Calu3 (cell line): Measurements from ENCODE around the gene CPNE6. TPM values are rescaled to one million over a fixed set of nuclear protein-coding genes. Genes with fewer than 3 reads are reported as not detected.

Source experiments
- BruUV-seq: library from RNA; stranded (reverse); fragments of 400-500 nt; replicated peaks from 2 replicates; lab custom pipeline; 2021; lab: Mats Ljungman, UMichigan
- CTCF ChIA-PET: fragments of 300-600 bp; sonication (Branson Sonifier 250); formaldehyde crosslinking; loops from one replicate; lab custom pipeline; 2022; ENCODE audit warnings: antibody characterized with exemption; lab: Charles Lee
- DNase-seq: peaks from one replicate; pipeline ENCODE4 v3.0.0; 2022
- H3K27ac Mint-ChIP-seq: one replicate; pipeline ENCODE4 v1.8.0; 2022; ENCODE audit warnings: mixed read lengths; ENCODE audit not compliant: unreplicated experiment
- H3K27me3 Mint-ChIP-seq: one replicate; pipeline ENCODE4 v1.8.0; 2022; ENCODE audit warnings: mixed read lengths; ENCODE audit not compliant: unreplicated experiment
- H3K36me3 Mint-ChIP-seq: one replicate; pipeline ENCODE4 v1.8.0; 2022; ENCODE audit warnings: mild to moderate bottlenecking, moderate library complexity, mixed read lengths; ENCODE audit not compliant: insufficient read depth, unreplicated experiment
- H3K4me1 Mint-ChIP-seq: one replicate; pipeline ENCODE4 v1.8.0; 2022; ENCODE audit warnings: mild to moderate bottlenecking, low read depth, mixed read lengths; ENCODE audit not compliant: unreplicated experiment
- H3K4me3 Mint-ChIP-seq: one replicate; pipeline ENCODE4 v1.8.0; 2022; ENCODE audit warnings: mild to moderate bottlenecking, low read depth, moderate library complexity, mixed read lengths; ENCODE audit not compliant: unreplicated experiment
- H3K9me3 Mint-ChIP-seq: one replicate; pipeline ENCODE4 v1.8.0; 2022; ENCODE audit warnings: low read depth, mixed read lengths; ENCODE audit not compliant: unreplicated experiment
- CTCF ChIP-seq: fragments of 200-600 bp; IDR thresholded peaks from one replicate; pipeline ENCODE4 v1.8.0; 2022; ENCODE audit warnings: antibody characterized with exemption; ENCODE audit not compliant: unreplicated experiment
- intact Hi-C: fragments of 100-400 bp; cut with micrococcal nuclease; formaldehyde crosslinking; loops from one replicate; pipeline ENCODE4 v1.10.0; 2022; ENCODE audit not compliant: unreplicated experiment
- total RNA-seq: library from RNA; stranded (reverse); gene quantifications from 2 replicates; pipeline ENCODE4 v1.2.3, GENCODE V29; 2022

The CPNE6 gene
- total RNA-seq, 1 experiment from 2014 or later: not detected

- Mint-ChIP-seq H3K9me3 (no peaks in the 10 kb centered on the region), H3K4me1 (peaks cover 27% of the 10 kb centered on the region), H3K36me3 (peaks cover 43% of the 10 kb centered on the region), H3K4me3 (peak overlapping the region; percentile 92), H3K27me3 (no peaks in the 10 kb centered on the region), H3K27ac (peak overlapping the region; percentile 94)
- CTCF ChIA-PET: interaction anchor here (0.6 to 5.7 kb wide), 6 partner anchors 14 to 103 kb away, joined by 3 to 68 read pairs (median 14); partner anchors contain the start of genes DCAF11, IRF9 and NRL
- intact Hi-C loops: no loop called here
- no peak for DNase-seq
- BruUV-seq: no TSS peak
- no peak for TF ChIP-seq CTCF
Observed at GRCh38 chr14:24094841-24095270, 23.5 kb downstream of the CPNE6 start.

- intact Hi-C loops: no loop called here
- peak; percentile 34 for DNase-seq
- Mint-ChIP-seq H3K27ac (peak overlapping the region; percentile 94), H3K36me3 (peaks cover 49% of the 10 kb centered on the region), H3K4me3 (peak overlapping the region; percentile 92), H3K27me3 (no peaks in the 10 kb centered on the region), H3K9me3 (no peaks in the 10 kb centered on the region), H3K4me1 (peaks cover 27% of the 10 kb centered on the region)
- TF ChIP-seq CTCF: no peak
- BruUV-seq: no TSS peak
- CTCF ChIA-PET: interaction anchor here (0.8 to 5.7 kb wide), 5 partner anchors 13 to 65 kb away, joined by 3 to 68 read pairs (median 23); partner anchors contain the start of genes DCAF11, IRF9 and NRL
Observed at GRCh38 chr14:24095271-24096068, 24.1 kb downstream of the CPNE6 start.

GRCh38 chr14:24096545-24097181 is 25.3 kb downstream of the CPNE6 start:
- H3K4me3 Mint-ChIP-seq: peak overlapping the region; percentile 39
- BruUV-seq: no TSS peak
- DNase-seq: no peak
- peaks cover 27% of the 10 kb centered on the region for H3K4me1 Mint-ChIP-seq
- no peak overlapping the region for H3K27ac Mint-ChIP-seq
- H3K9me3 Mint-ChIP-seq: no peaks in the 10 kb centered on the region
- intact Hi-C loops: no loop called here
- TF ChIP-seq CTCF: no peak
- H3K36me3 Mint-ChIP-seq: peaks cover 58% of the 10 kb centered on the region
- CTCF ChIA-PET: interaction anchor here (0.7 to 5.5 kb wide), 3 partner anchors 12 to 219 kb away, joined by 5 to 45 read pairs (median 8); no protein-coding TSS in a partner anchor
- H3K27me3 Mint-ChIP-seq: no peaks in the 10 kb centered on the region

GRCh38 chr14:24098229-24098926 is 27.0 kb downstream of the CPNE6 start:
- H3K4me1 Mint-ChIP-seq: peaks cover 12% of the 10 kb centered on the region
- peaks cover 63% of the 10 kb centered on the region for H3K36me3 Mint-ChIP-seq
- no peak for TF ChIP-seq CTCF
- CTCF ChIA-PET: interaction anchor here (0.6 to 1.3 kb wide), 2 partner anchors 10 to 30 kb away, joined by 3 to 5 read pairs; no protein-coding TSS in a partner anchor
- no peak for DNase-seq
- intact Hi-C loops: no loop called here
- H3K27ac Mint-ChIP-seq: no peak overlapping the region
- BruUV-seq: no TSS peak
- no peaks in the 10 kb centered on the region for H3K27me3 Mint-ChIP-seq
- no peaks in the 10 kb centered on the region for H3K9me3 Mint-ChIP-seq
- H3K4me3 Mint-ChIP-seq: no peak overlapping the region
